Upper lobe of left lung (tissue), 6 donors: Measurements from ENCODE around the gene DAG1. TPM values are rescaled to one million over a fixed set of nuclear protein-coding genes. Genes with fewer than 3 reads are reported as not detected.

Source experiments
- ATAC-seq, 2 donors: fragments of 200-7000 bp; cut with Tn5 transposase; one replicate each; pipeline ENCODE4 v1.9.1; 2022; ENCODE audit warnings: mild to moderate bottlenecking in 2 of 2, moderate library complexity in 2 of 2; ENCODE audit not compliant: low FRiP score in 2 of 2
- DNase-seq, 2 donors: peaks; one replicate each; pipeline ENCODE4 v3.0.0-alpha.2; 2019 to 2020
- H3K27ac ChIP-seq, 4 donors: fragments of 200-600 bp; sonication (generic); one replicate each; pipeline ENCODE4 v1.5.1; 2016 to 2019
- H3K27me3 ChIP-seq, 4 donors: fragments of 200-600 bp; sonication (generic); one replicate each; pipeline ENCODE4 v1.5.1; 2017 to 2019
- H3K36me3 ChIP-seq, 4 donors: fragments of 200-600 bp; sonication (generic); one replicate each; pipeline ENCODE4 v1.5.1; 2016 to 2019
- H3K4me1 ChIP-seq, 4 donors: fragments of 200-600 bp; sonication (generic); one replicate each; pipeline ENCODE4 v1.5.1; 2018 to 2019
- H3K4me3 ChIP-seq, 4 donors: fragments of 200-600 bp; sonication (generic); one replicate each; pipeline ENCODE4 v1.5.1; 2017 to 2019; ENCODE audit warnings: mild to moderate bottlenecking in 2 of 4, moderate library complexity in 1 of 4
- H3K9me3 ChIP-seq, 4 donors: fragments of 200-600 bp; sonication (generic); one replicate each; pipeline ENCODE4 v1.5.1; 2018 to 2019
- EP300 ChIP-seq, 4 donors: sonication (generic); formaldehyde crosslinking; IDR thresholded peaks; one replicate each; pipeline ENCODE4 v1.5.1; 2017; ENCODE audit warnings: antibody characterized with exemption in 4 of 4, control low read depth in 2 of 4
- POLR2A ChIP-seq, 4 donors: fragments of 450-650 bp; IDR thresholded peaks; one replicate each; pipeline ENCODE4 v1.5.1; 2016 to 2017; ENCODE audit warnings: antibody characterized with exemption in 4 of 4, mild to moderate bottlenecking in 2 of 4
- POLR2AphosphoS5 ChIP-seq, 2 donors: sonication (generic); formaldehyde crosslinking; IDR thresholded peaks; one replicate each; pipeline ENCODE4 v1.5.1; 2017; ENCODE audit warnings: antibody characterized with exemption in 2 of 2
- WGBS, 2 donors: methylation state at CpG; one replicate each; pipeline ENCODE4 v1.1.5; 2017 to 2018; 5-methylcytosine and 5-hydroxymethylcytosine counted together
- total RNA-seq, 6 donors: library from RNA; depleted of rRNA in 4 of 6; stranded (reverse); fragments of >200 nt in 4 of 6; gene quantifications; one replicate each; pipeline versions ENCODE4 v1.1.0 to v1.2.1, GENCODE V29; 2016 to 2021
- TF ChIP-seq, protein P1 (sequence below), 6 experiments: fragments of 450-650 bp in 4 of 6; fragments of 200-600 bp in 2 of 6; sonication (generic) in 2 of 6; IDR thresholded peaks; one replicate each; pipeline ENCODE4 v1.5.1; 2016 to 2019; ENCODE audit warnings: antibody characterized with exemption in 6 of 6
- donor health status: DM: no; HTN: no; CAD: no; lungs with moderate emphysema.
- donor health status: DM: no; HTN: yes; CAD: no; lungs with severe emphysema.

DAG1 gene
- total RNA-seq, 6 donors from 2014 or later: 22.0 to 104 (median 73.5) TPM

DNA sequence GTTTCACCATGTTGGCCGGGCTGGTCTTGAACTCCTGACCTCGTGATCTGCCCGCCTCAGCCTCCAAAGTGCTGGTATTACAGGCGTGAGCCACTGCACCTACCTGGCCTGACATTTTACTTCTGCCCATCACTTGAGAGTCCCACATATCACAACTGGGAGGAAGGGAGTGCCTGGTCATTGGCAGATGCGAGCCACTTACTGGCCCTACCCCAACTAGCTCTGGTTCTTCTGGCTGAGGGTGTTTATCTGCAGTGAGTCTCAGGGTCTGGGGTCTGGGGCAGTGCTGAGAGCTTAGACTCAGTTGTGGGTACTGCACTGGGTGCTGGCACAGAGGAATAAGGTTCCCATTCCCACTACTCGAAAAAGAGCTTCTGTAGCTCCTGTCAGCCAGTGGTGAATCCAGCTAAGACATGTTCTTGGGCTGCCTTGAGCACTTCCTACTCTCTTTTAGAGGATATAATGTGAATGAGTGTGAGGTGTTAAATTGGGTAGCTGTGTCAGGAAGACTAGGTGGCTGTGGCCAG lies 30.2 kb downstream of the DAG1 start:
- H3K36me3 ChIP-seq: peaks cover 0 to 4% (median 0%) of the 10 kb centered on the region in 4 donors
- H3K4me1 ChIP-seq: peaks cover 11 to 27% (median 21%) of the 10 kb centered on the region in 4 donors
- TF ChIP-seq POLR2AphosphoS5 (IDR thresholded peaks at IDR 0.05): no peak
- no peaks in the 10 kb centered on the region for H3K27me3 ChIP-seq
- H3K27ac ChIP-seq: peak overlapping the region; percentile 32 to 43 (median 39)
- WGBS, 2 donors: 96 to 98% methylated on average over 6 of the region's 6 CpGs
- no peak overlapping the region for H3K4me3 ChIP-seq
- ATAC-seq (peak in 1 of 2 donors; percentile 2), DNase-seq (no peak)
- H3K9me3 ChIP-seq: no peaks in the 10 kb centered on the region

DNA sequence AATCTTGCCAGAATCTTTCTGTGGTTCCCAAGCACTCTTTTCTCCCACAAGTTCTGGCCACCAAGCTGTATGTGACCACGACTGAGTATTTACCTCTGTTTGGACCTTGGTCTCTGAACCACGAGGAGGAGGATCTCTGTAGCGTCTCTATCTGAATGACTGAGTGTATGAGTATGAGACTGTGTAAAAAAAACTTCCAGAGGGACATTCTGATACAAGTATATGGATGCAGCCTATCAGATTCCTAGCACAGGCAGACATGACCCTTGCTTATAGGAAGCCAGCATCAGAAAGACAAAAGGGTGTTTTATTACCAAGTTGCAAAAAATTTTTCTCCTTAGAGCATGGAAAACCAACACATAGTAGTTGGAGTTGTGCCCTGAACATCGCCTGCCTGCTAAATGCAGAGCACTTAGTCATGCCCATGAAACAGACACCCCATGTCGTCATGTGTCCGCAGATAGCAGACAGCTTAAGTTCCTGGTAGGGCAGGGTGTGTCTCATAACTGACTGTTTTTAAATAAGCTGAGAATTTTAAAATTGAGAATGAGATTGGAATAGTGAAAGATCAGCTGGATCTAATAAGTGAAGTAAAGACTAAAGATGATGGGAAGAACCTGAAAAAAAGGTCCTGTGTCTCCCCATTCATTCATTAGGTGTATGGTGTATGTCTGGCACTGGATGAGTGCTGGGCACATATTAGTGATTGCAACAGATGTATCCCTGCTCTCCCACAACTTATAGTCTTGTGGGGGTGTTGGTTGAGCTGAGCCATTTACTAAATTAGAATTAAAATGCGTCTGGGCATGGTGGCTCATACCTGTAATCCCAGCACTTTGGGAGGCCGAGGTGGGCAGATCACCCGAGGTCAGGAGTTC lies 30.9 kb downstream of the DAG1 start:
- TF ChIP-seq POLR2AphosphoS5 (IDR thresholded peaks at IDR 0.05) (peak in 1 of 2 donors; percentile 29), EP300 (IDR thresholded peaks at IDR 0.05) (no peak)
- Histone ChIP-seq H3K4me3 (no peak overlapping the region), H3K36me3 (peaks cover 0 to 4% (median 0%) of the 10 kb centered on the region in 4 donors), H3K9me3 (no peaks in the 10 kb centered on the region), H3K27ac (peak overlapping the region; percentile 32 to 60 (median 40)), H3K4me1 (peaks cover 11 to 27% (median 20%) of the 10 kb centered on the region in 4 donors), H3K27me3 (no peaks in the 10 kb centered on the region)
- ATAC-seq: peak; percentile 76 to 96
- peak in 1 of 2 donors; percentile 69 for DNase-seq
- WGBS, 2 donors: 60 to 64% methylated on average over 9 of the region's 9 CpGs

DNA sequence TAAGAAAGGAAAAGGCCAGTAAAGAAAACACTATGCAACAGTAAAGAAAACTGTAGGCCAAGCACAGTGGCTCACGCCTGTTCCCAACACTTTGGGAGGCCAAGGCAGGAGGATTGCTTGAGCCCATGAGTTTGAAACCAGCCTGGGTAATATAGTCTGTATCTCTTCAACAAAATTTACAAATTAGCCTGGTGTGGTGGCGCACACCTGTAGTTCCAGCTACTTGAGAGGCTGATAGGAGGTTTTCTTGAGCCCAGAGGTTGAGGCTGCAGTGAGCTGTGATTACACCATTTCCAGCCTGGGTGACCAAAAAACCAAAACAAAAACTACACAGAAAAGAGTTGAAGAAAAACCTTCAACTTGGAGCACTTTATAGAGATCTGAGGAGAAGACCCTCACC lies 31.8 kb downstream of the DAG1 start:
- peak overlapping the region in 1 of 4 donors; percentile 60 for H3K27ac ChIP-seq
- WGBS, 2 donors: 100% methylated on average over 2 of the region's 2 CpGs
- H3K36me3 ChIP-seq: peaks cover 0 to 4% (median 0%) of the 10 kb centered on the region in 4 donors
- DNase-seq (no peak), ATAC-seq (no peak)
- TF ChIP-seq POLR2AphosphoS5 (IDR thresholded peaks at IDR 0.05): no peak
- TF ChIP-seq, protein P1, sequence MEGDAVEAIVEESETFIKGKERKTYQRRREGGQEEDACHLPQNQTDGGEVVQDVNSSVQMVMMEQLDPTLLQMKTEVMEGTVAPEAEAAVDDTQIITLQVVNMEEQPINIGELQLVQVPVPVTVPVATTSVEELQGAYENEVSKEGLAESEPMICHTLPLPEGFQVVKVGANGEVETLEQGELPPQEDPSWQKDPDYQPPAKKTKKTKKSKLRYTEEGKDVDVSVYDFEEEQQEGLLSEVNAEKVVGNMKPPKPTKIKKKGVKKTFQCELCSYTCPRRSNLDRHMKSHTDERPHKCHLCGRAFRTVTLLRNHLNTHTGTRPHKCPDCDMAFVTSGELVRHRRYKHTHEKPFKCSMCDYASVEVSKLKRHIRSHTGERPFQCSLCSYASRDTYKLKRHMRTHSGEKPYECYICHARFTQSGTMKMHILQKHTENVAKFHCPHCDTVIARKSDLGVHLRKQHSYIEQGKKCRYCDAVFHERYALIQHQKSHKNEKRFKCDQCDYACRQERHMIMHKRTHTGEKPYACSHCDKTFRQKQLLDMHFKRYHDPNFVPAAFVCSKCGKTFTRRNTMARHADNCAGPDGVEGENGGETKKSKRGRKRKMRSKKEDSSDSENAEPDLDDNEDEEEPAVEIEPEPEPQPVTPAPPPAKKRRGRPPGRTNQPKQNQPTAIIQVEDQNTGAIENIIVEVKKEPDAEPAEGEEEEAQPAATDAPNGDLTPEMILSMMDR (IDR thresholded peaks at IDR 0.05): no peak
- no peak for TF ChIP-seq EP300 (IDR thresholded peaks at IDR 0.05)
- no peak for TF ChIP-seq POLR2A (IDR thresholded peaks at IDR 0.05)
- no peaks in the 10 kb centered on the region for H3K9me3 ChIP-seq
- H3K4me3 ChIP-seq: no peak overlapping the region
- no peaks in the 10 kb centered on the region for H3K27me3 ChIP-seq
- peaks cover 11 to 27% (median 20%) of the 10 kb centered on the region in 4 donors for H3K4me1 ChIP-seq

DNA sequence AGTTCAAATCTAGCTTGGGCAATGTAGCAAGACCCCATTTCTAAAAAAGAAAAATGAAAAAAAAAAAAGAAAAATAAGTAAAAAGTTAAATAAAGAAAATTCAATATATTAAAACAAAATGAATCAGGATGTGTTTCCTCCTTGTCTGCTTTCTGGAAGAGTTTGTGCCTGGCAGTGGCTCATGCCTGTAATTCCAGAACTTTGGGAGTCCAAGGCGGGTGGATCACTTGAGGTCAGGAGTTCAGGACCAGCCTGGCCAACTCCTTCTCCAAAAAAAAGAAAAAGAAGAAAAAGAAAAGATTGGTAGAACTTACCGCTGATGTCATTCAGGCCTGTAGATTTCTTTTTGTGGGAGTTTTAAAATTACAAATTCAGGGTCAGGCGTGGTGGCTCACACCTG lies 36.8 kb downstream of the DAG1 start:
- DNase-seq (no peak), ATAC-seq (no peak)
- no peak for TF ChIP-seq POLR2A (IDR thresholded peaks at IDR 0.05)
- TF ChIP-seq, protein P1 (IDR thresholded peaks at IDR 0.05): no peak
- no peak for TF ChIP-seq EP300 (IDR thresholded peaks at IDR 0.05)
- TF ChIP-seq POLR2AphosphoS5 (IDR thresholded peaks at IDR 0.05): no peak
- WGBS, 2 donors: 89 to 92% methylated on average over 3 of the region's 3 CpGs
- Histone ChIP-seq H3K36me3 (peaks cover 11 to 22% (median 14%) of the 10 kb centered on the region in 4 donors), H3K9me3 (no peaks in the 10 kb centered on the region), H3K4me3 (no peak overlapping the region), H3K27ac (no peak overlapping the region), H3K4me1 (no peaks in the 10 kb centered on the region), H3K27me3 (no peaks in the 10 kb centered on the region)

DNA sequence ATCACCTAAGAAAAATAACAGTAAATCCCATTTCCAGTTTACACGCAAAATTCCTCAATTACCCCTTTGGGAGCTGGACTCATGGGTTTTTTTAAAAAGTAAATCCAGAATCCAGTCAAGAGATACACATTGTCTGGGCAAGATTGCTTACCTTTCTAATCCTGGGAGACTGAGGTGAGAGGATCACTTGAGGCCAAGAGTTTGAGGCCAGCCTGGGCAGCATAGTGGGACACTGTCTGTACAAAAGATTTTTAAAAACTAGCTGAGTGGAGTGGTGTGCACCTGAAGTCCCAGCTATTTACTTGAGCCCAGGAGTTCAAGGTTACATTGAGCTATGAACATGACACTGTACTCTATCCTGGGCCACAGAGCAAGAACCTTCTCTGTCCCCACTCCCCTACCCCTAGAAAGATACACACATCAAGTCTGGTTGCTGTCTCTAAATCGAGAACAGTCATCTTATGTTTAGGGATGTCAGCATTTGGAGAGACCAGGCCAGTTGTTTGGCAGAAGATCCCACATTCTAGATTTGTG lies 39.0 kb downstream of the DAG1 start:
- no peak for DNase-seq
- 43 to 46% methylated on average over 2 of the region's 2 CpGs for WGBS, 2 donors

More for the DNA sequence above, 39.0 kb downstream of the DAG1 start:
- no peak overlapping the region for H3K4me3 ChIP-seq
- ATAC-seq: no peak
- no peak overlapping the region for H3K27ac ChIP-seq
- TF ChIP-seq POLR2A (IDR thresholded peaks at IDR 0.05): no peak
- no peak for TF ChIP-seq EP300 (IDR thresholded peaks at IDR 0.05)
- TF ChIP-seq, protein P1 (IDR thresholded peaks at IDR 0.05): no peak
- TF ChIP-seq POLR2AphosphoS5 (IDR thresholded peaks at IDR 0.05): no peak
- no peaks in the 10 kb centered on the region for H3K27me3 ChIP-seq
- no peaks in the 10 kb centered on the region for H3K9me3 ChIP-seq
- peaks cover 11 to 40% (median 22%) of the 10 kb centered on the region in 4 donors for H3K36me3 ChIP-seq
- H3K4me1 ChIP-seq: no peaks in the 10 kb centered on the region
